Skeletal muscle tissue (tissue), 4 donors: ENCODE data around the gene GPR4. TPM values are rescaled to one million over a fixed set of nuclear protein-coding genes. Genes with fewer than 3 reads are reported as not detected.
A peak's percentile ranks its signal among the peaks of the same experiment; 100 is the strongest.
"Not testable (repeated sequence)": the region's sequence is repeated elsewhere in the genome, so short reads cannot be mapped to it uniquely, and the experiment has no call there.

Source experiments
- H3K27ac ChIP-seq: one replicate; pipeline ENCODE4 v1.7.0; 2013; ENCODE audit warnings: mild to moderate bottlenecking, low read depth, low read length, inconsistent platforms
- H3K27me3 ChIP-seq, 3 donors: one replicate each; pipeline ENCODE4 v1.7.0; 2013; ENCODE audit warnings: low read length in 3 of 3; ENCODE audit not compliant: control insufficient read depth in 3 of 3, insufficient read depth in 3 of 3
- H3K36me3 ChIP-seq, 3 donors: one replicate each; pipeline ENCODE4 v1.7.0; 2013; ENCODE audit warnings: low read length in 3 of 3; ENCODE audit not compliant: control insufficient read depth in 3 of 3, insufficient read depth in 3 of 3
- H3K4me1 ChIP-seq, 3 donors: one replicate each; pipeline ENCODE4 v1.7.0; 2013; ENCODE audit warnings: low read length in 3 of 3, mild to moderate bottlenecking in 3 of 3; ENCODE audit not compliant: control insufficient read depth in 3 of 3, insufficient read depth in 3 of 3
- H3K4me3 ChIP-seq, 3 donors: one replicate each; pipeline ENCODE4 v1.7.0; 2013; ENCODE audit warnings: low read length in 3 of 3
- H3K9ac ChIP-seq, 3 donors: one replicate each; pipeline ENCODE4 v1.7.0; 2013; ENCODE audit warnings: low read length in 3 of 3, mild to moderate bottlenecking in 3 of 3, moderate library complexity in 2 of 3, low read depth in 1 of 3
- H3K9me3 ChIP-seq, 3 donors: one replicate each; pipeline ENCODE4 v1.7.0; 2013; ENCODE audit warnings: low read length in 3 of 3; ENCODE audit not compliant: control insufficient read depth in 3 of 3
- total RNA-seq: library from RNA; depleted of rRNA; stranded (reverse); fragments of >200 nt; gene quantifications from one replicate; pipeline ENCODE4 v1.2.3, GENCODE V29; 2014
- donor health status: Osteomylitis.

The GPR4 gene
- total RNA-seq, 1 donor from 2014 or later: 0.52 TPM

DNA sequence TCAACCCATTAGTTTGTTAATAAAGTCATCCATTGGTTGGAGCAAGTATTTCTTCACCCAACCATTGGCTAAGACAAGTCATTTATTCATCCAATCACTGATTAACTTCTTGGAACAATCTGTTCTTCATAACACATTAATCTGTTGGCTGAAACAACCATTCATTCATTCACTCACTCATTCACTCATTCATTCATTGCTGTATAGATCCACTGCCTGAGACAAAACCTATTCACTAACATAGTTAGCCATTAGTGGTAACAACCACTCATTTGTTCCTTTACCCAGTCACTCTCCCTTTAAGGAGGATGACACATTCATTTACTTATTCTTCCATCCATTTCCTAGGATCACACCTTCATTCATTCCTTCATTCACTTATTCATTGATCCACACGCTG lies 22.0 kb upstream of the GPR4 start:
- no peaks in the 10 kb centered on the region for H3K27me3 ChIP-seq
- H3K9ac ChIP-seq: no peak overlapping the region
- no peaks in the 10 kb centered on the region for H3K4me1 ChIP-seq
- H3K4me3 ChIP-seq: no peak overlapping the region
- H3K27ac ChIP-seq: no peak overlapping the region
- no peaks in the 10 kb centered on the region for H3K9me3 ChIP-seq
- peaks cover 3 to 21% (median 16%) of the 10 kb centered on the region in 3 donors for H3K36me3 ChIP-seq

DNA sequence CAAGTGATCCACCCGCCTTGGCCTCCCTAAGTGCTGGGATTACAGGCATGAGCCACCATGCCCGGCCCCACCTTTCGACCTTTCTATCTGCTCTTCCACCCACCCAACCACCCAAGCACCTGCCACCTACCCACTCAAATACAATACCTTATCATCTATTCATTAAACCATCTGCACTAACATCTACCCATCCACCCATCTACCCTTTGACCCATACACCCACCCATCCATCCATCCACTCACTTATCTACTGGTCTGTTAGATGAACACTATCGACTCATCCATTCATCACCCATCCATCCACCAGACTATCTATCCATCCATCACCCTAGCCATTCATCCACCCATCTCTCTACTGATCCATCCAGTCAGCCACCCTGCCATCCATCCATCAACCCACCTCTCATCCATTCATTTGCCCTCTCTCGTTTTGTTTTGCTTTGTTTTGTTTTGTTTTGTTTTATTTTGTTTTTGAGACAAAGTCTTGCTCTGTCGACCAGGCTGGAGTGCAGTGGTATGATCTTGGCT lies 20.0 kb upstream of the GPR4 start:
- H3K4me1 ChIP-seq: no peaks in the 10 kb centered on the region
- H3K36me3 ChIP-seq: peaks cover 3 to 20% (median 17%) of the 10 kb centered on the region in 3 donors
- H3K27ac ChIP-seq: no peak overlapping the region
- no peaks in the 10 kb centered on the region for H3K9me3 ChIP-seq
- H3K27me3 ChIP-seq: no peaks in the 10 kb centered on the region
- H3K9ac ChIP-seq: no peak overlapping the region
- no peak overlapping the region for H3K4me3 ChIP-seq

DNA sequence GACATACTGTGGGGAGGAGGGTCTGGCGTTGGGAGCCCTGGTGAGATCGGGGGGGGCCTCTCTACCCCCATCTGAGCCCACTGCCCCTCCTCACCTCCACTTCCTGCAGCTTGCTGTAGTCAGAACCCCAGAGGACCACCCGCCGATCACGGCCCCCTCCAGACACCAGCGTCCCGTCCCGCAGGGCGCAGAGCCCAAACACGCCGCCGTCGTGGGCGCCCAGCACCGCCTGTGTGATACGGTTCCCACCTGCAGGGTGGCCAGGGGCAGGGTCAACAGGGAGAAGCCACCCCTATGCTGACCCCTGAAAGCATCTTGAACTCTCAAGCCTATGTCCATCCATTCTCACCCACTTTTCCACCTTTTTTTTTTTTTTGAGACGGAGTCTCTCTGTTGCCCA lies 19.4 kb upstream of the GPR4 start:
- H3K4me3 ChIP-seq: no peak overlapping the region
- H3K36me3 ChIP-seq: peaks cover 3 to 20% (median 14%) of the 10 kb centered on the region in 3 donors
- H3K4me1 ChIP-seq: no peaks in the 10 kb centered on the region
- H3K27me3 ChIP-seq: no peaks in the 10 kb centered on the region
- H3K9ac ChIP-seq: no peak overlapping the region
- H3K27ac ChIP-seq: no peak overlapping the region
- no peaks in the 10 kb centered on the region for H3K9me3 ChIP-seq

DNA sequence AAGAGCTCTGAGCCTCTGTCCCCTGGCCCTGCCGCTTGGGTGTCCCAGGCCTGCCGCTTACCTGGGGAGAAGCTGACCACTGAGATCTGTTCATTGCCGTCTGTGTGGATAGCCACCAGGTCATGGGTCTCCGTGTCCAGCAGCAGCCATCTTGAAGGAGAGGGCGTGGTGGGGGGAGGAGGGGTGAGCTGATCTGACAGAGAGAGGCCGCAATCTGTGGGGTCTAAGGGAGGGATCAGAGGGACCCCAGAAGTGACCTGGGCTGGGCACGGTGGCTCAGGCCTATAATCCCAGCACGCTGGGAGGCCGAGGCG lies 14.6 kb upstream of the GPR4 start:
- H3K27ac ChIP-seq: no peak overlapping the region
- H3K9me3 ChIP-seq: no peaks in the 10 kb centered on the region
- peaks cover 0 to 16% (median 12%) of the 10 kb centered on the region in 3 donors for H3K4me1 ChIP-seq
- H3K4me3 ChIP-seq: no peak overlapping the region
- no peaks in the 10 kb centered on the region for H3K27me3 ChIP-seq
- peaks cover 10 to 22% (median 17%) of the 10 kb centered on the region in 3 donors for H3K36me3 ChIP-seq
- no peak overlapping the region for H3K9ac ChIP-seq

DNA sequence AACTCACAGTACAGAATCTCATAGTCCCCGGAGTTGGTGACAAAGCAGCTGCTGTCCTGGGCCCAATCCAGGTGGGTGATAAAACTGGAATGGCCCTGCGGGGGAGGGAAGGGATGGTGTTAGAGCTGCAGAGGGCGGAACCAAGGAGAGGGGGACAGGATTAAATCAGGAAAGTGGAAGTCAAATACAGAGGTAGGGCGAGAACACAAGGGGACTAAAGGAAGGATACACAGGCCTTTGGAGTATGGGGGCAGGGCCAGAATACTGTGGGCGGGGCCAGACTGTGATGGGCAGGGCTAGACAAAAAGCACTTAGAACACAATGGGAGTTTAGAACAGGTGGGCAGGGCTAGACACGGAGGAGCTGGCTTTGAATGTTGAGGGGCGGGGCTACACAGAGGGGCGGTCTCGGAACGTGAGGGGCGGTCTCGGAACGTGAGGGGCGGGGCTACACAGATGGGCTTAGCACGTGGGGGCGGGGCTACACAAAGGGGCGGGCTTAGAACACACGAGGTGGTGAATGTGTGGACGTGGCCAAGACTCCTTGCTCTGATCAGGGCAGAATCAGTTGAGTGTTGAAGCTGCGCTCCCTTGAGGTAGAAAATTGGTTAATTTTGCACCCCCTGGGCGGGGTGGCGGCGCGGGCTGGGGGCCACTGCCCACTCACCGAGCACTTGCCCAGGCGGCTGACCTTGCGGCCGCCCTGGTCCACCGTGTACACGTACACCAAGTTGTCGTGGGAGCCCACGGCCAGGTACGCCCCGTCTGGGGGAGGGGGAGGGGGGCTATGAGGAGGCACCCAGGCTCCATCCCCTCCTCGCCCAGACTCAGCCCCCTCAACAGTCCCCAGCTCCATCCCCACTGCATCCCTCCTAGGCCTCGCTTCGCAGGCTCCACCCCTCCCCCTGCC lies 14.0 kb upstream of the GPR4 start:
- Histone ChIP-seq H3K4me1 (peaks cover 0 to 16% (median 12%) of the 10 kb centered on the region in 3 donors), H3K27me3 (no peaks in the 10 kb centered on the region), H3K27ac (no peak overlapping the region), H3K36me3 (peaks cover 11 to 20% (median 16%) of the 10 kb centered on the region in 3 donors), H3K9ac (no peak overlapping the region), H3K9me3 (no peaks in the 10 kb centered on the region), H3K4me3 (peak overlapping the region in 2 of 3 donors; percentile 26 to 54)

DNA sequence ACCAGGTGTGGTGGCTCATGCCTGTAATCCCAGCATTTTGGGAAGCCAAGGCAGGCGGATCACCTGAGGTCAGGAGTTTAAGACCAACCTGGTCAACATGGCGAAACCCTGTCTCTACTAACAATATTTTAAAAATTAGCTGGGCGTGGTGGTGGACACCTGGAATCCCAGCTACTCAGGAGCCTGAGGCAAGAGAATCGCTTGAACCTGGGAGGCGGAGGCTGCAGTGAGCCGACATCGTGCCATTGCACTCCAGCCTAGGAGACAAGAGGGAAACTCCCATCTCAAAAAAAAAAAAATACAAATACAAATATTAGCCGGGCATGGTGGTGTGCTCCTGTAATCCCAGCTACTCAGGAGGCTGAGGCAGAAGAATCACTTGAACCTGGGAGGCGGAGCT lies 13.0 kb upstream of the GPR4 start:
- H3K36me3 ChIP-seq: peaks cover 11 to 16% (median 13%) of the 10 kb centered on the region in 3 donors
- not testable (repeated sequence) for H3K27me3 ChIP-seq, H3K9me3 ChIP-seq, H3K27ac ChIP-seq, H3K4me3 ChIP-seq, H3K9ac ChIP-seq
- H3K4me1 ChIP-seq: peaks cover 0 to 16% (median 12%) of the 10 kb centered on the region in 3 donors

DNA sequence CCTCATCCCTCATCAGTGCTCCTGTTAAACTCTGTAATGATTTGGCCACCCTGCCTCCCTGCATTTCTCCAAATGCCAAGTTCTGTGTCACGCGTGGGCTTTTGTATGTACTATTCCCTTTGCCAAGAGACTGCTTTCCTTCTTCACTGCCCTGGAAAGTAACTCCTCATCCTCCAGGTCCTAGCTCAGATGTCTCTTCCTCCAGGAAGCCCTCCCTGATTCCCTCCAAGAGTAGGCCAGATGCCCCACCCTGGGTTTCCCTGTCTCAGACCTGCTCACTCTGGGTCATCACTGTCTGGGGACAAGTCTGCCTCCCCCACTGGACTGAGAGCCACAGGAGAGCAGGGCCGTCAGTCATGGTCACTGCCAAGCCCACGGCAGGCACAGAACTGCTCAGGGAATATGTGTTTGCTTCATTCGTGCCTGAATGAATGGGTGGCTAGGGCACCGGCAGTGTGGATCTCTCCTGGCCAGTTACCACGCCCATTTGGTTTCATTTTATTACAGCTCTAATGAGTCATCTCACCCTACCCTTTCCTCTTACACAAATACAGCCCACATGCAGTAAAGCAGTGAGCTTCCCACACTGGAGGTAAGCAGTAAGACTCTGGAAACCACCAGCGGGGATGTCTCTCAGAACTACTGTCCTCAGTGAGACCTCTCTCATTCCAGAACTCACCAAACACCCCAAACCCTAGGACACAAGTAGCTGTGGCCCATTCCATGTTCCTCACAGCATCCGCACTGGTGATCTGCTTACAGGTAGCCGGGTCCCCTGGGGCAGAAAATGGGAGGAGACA lies 12.1 kb upstream of the GPR4 start:
- no peaks in the 10 kb centered on the region for H3K27me3 ChIP-seq
- H3K9ac ChIP-seq: peak overlapping the region in 1 of 3 donors; percentile 9
- peaks cover 8 to 15% (median 11%) of the 10 kb centered on the region in 3 donors for H3K36me3 ChIP-seq
- H3K4me3 ChIP-seq: no peak overlapping the region
- H3K27ac ChIP-seq: peak overlapping the region; percentile 51
- H3K9me3 ChIP-seq: no peaks in the 10 kb centered on the region
- H3K4me1 ChIP-seq: peaks cover 0 to 16% (median 12%) of the 10 kb centered on the region in 3 donors

DNA sequence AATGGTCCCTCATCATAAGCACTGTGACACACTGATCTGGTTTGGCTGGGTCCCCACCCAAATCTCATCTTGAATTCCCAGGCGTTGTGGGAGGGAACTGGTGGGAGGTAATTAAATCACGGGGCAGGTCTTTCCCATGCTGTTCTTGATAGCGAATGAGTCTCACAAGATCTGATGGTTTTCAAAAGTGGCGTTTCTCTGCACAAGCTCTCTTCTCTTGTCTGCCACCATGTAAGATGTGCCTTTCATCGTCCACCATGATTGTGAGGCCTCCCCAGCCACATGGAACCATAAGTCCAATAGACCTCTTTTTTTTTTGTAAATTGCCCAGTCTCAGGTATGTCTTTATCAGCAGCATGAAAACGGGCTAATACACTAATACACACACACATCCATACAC lies 6.9 kb upstream of the GPR4 start:
- Histone ChIP-seq H3K9me3 (no peaks in the 10 kb centered on the region), H3K4me3 (no peak overlapping the region), H3K36me3 (peaks cover under 1 to 11% (median 9%) of the 10 kb centered on the region in 3 donors), H3K27me3 (peaks cover 0 to under 1% (median 0%) of the 10 kb centered on the region in 3 donors), H3K27ac (no peak overlapping the region), H3K9ac (no peak overlapping the region), H3K4me1 (peaks cover 9 to 12% (median 11%) of the 10 kb centered on the region in 3 donors)

DNA sequence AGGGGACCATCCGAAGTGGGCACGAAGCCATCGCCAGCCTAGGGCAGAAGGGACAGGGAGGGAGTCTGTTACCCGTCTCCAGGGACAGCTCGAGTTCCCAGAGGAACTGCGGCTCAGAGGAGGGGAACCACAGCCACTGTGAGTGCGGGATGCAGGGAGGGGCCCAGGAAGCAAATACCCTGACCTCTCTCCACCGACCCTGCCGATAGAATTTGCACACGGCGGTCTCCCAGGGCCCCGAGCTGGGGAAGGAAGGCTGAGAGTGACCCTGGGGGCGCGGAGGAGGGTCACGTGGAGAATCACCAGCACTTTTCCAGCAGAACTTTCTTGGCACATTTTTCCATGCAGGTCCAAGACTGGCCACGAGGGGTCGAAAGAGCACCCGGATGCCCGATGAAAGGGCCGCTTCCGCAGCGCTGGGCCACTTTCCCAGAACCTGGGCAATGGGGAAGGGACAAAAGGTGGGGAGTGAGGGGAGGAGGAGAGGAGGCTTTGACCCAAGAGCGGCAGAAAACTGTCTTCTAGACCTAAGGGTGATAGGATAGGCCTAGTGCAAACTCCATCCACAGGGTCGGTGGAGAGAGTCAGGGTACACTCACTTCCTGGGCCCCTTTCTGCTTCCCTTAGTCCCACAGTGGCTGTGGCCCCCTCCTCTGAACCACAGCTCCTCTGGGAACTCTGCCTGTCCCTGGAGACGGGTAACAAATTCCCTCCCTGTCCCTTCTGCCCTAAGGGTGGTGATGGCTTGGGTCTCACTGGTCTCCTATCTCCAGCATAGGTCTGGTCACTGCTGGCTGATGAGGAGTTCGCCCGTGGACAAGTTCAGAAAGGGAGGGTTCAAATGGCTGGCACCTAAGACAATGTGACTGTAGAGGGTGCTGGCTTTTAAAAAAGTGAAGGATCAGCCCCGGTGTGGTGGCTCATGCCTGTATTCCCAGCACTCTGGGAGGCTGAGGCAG lies 5.3 kb upstream of the GPR4 start:
- H3K9ac ChIP-seq: peak overlapping the region in 2 of 3 donors; percentile 27 to 55
- H3K27me3 ChIP-seq: peaks cover 3 to 12% (median 6%) of the 10 kb centered on the region in 3 donors
- no peak overlapping the region for H3K27ac ChIP-seq
- peak overlapping the region; percentile 34 to 65 (median 62) for H3K4me3 ChIP-seq
- no peaks in the 10 kb centered on the region for H3K9me3 ChIP-seq
- peaks cover 8 to 10% (median 9%) of the 10 kb centered on the region in 3 donors for H3K4me1 ChIP-seq
- H3K36me3 ChIP-seq: peaks cover 0 to 3% (median 2%) of the 10 kb centered on the region in 3 donors
